ENCODE measurements around the gene ALG9. TPM values are rescaled to one million over a fixed set of nuclear protein-coding genes. Genes with fewer than 3 reads are reported as not detected.

The ALG9 gene
- total RNA-seq, 1 donor from 2014 or later, result 36.9 TPM

- peaks cover 25% of the 10 kb centered on the region for H3K36me3 Mint-ChIP-seq
- H3K4me2 ChIP-seq, result no peak overlapping the region
- no peak overlapping the region for H3K4me3 Mint-ChIP-seq
- H3F3A ChIP-seq (ENCODE audit: low read depth), result no peaks in the 10 kb centered on the region
- no peaks in the 10 kb centered on the region for H3K79me2 ChIP-seq (ENCODE audit: low read depth)
- H3K9me3 ChIP-seq (ENCODE audit: low read depth), result no peaks in the 10 kb centered on the region
- no peaks in the 10 kb centered on the region for H3K4me1 ChIP-seq
- no peak overlapping the region for H2AFZ ChIP-seq (replicated peaks)
- no peak for TF ChIP-seq EZH2phosphoT487 (IDR thresholded peaks at IDR 0.05)
- TF ChIP-seq EZH2 (IDR thresholded peaks at IDR 0.05), result no peak
- TF ChIP-seq CTCF (IDR thresholded peaks at IDR 0.05), result no peak
- no peaks in the 10 kb centered on the region for H3K27me3 ChIP-seq
- no peaks in the 10 kb centered on the region for H3K36me3 ChIP-seq
- no peaks in the 10 kb centered on the region for H3K27me3 Mint-ChIP-seq (ENCODE audit: insufficient read depth, low read depth)
- H3K4me1 Mint-ChIP-seq, result no peaks in the 10 kb centered on the region
- H3K9ac ChIP-seq, result no peak overlapping the region
- no peak overlapping the region for H3K27ac Mint-ChIP-seq
- no peak overlapping the region for H3K27ac ChIP-seq
- H4K20me1 ChIP-seq (ENCODE audit: low read depth), result no peaks in the 10 kb centered on the region
- no peak for DNase-seq (ENCODE audit: low spot score)
- H3K9me3 Mint-ChIP-seq, result no peaks in the 10 kb centered on the region
- no peak overlapping the region for H3K4me3 ChIP-seq
Observed at GRCh38 chr11:111812211-111812610, 59.2 kb downstream of the ALG9 start.

- Histone ChIP-seq H3K4me1 (no peaks in the 10 kb centered on the region), H3K9ac (no peak overlapping the region), H3K9me3 (ENCODE audit: low read depth) (no peaks in the 10 kb centered on the region), H3K4me2 (no peak overlapping the region), H3K27me3 (no peaks in the 10 kb centered on the region), H4K20me1 (ENCODE audit: low read depth) (no peaks in the 10 kb centered on the region), H3F3A (ENCODE audit: low read depth) (no peaks in the 10 kb centered on the region), H3K79me2 (ENCODE audit: low read depth) (no peaks in the 10 kb centered on the region), H3K27ac (no peak overlapping the region), H3K36me3 (no peaks in the 10 kb centered on the region), H2AFZ (replicated peaks) (no peak overlapping the region), H3K4me3 (no peak overlapping the region)
- TF ChIP-seq CTCF (IDR thresholded peaks at IDR 0.05), result no peak
- TF ChIP-seq EZH2 (IDR thresholded peaks at IDR 0.05), result no peak
- TF ChIP-seq EZH2phosphoT487 (IDR thresholded peaks at IDR 0.05), result no peak
- Mint-ChIP-seq H3K27ac (no peak overlapping the region), H3K27me3 (ENCODE audit: insufficient read depth, low read depth) (no peaks in the 10 kb centered on the region), H3K9me3 (no peaks in the 10 kb centered on the region), H3K4me1 (no peaks in the 10 kb centered on the region), H3K4me3 (no peak overlapping the region), H3K36me3 (peaks cover 22% of the 10 kb centered on the region)
- no peak for DNase-seq (ENCODE audit: low spot score)
Observed at GRCh38 chr11:111811445-111811844, 59.9 kb downstream of the ALG9 start.

- Mint-ChIP-seq H3K9me3 (no peaks in the 10 kb centered on the region), H3K4me1 (no peaks in the 10 kb centered on the region), H3K27me3 (ENCODE audit: insufficient read depth, low read depth) (no peaks in the 10 kb centered on the region), H3K4me3 (no peak overlapping the region), H3K36me3 (peaks cover 27% of the 10 kb centered on the region), H3K27ac (no peak overlapping the region)
- no peak overlapping the region for H3K27ac ChIP-seq
- no peaks in the 10 kb centered on the region for H3K79me2 ChIP-seq (ENCODE audit: low read depth)
- H3K4me2 ChIP-seq, result no peak overlapping the region
- no peaks in the 10 kb centered on the region for H3K36me3 ChIP-seq
- no peaks in the 10 kb centered on the region for H3K9me3 ChIP-seq (ENCODE audit: low read depth)
- H3F3A ChIP-seq (ENCODE audit: low read depth), result no peaks in the 10 kb centered on the region
- no peaks in the 10 kb centered on the region for H3K27me3 ChIP-seq
- no peak for DNase-seq (ENCODE audit: low spot score)
- no peak overlapping the region for H2AFZ ChIP-seq (replicated peaks)
- H3K4me1 ChIP-seq, result no peaks in the 10 kb centered on the region
- H4K20me1 ChIP-seq (ENCODE audit: low read depth), result no peaks in the 10 kb centered on the region
- H3K4me3 ChIP-seq, result no peak overlapping the region
- no peak overlapping the region for H3K9ac ChIP-seq
- TF ChIP-seq EZH2 (IDR thresholded peaks at IDR 0.05) (no peak), CTCF (IDR thresholded peaks at IDR 0.05) (no peak), EZH2phosphoT487 (IDR thresholded peaks at IDR 0.05) (no peak)
Observed at GRCh38 chr11:111808834-111809233, 62.5 kb downstream of the ALG9 start.

Measured in neural progenitor cell (in vitro differentiated cells).